Dedifferentiated amniotic fluid mesenchymal stem cell (primary cell): ENCODE data around the gene NEUROG2.
"Not testable (repeated sequence)": the region's sequence is repeated elsewhere in the genome, so short reads cannot be mapped to it uniquely, and the experiment has no call there.

Experiments
- DNase-seq: peaks from one replicate; pipeline ENCODE4 v3.0.0-alpha.2; 2016; ENCODE audit errors: extremely low spot score

Gene NEUROG2

GRCh38 chr4:112490808-112491207 is 25.2 kb downstream of the NEUROG2 start:
- DNase-seq: not testable (repeated sequence)

GRCh38 chr4:112485930-112486329 is 30.1 kb downstream of the NEUROG2 start:
- no peak for DNase-seq

GRCh38 chr4:112473985-112474384 is 42.0 kb downstream of the NEUROG2 start:
- DNase-seq: no peak

GRCh38 chr4:112472318-112472717 is 43.7 kb downstream of the NEUROG2 start:
- no peak for DNase-seq
